WERI-Rb-1 (cell line): ENCODE measurements around the gene FMO1.

Experiments
- DNase-seq: peaks from one replicate; pipeline ENCODE4 v3.0.0-alpha.2; 2020
- H3K27ac ChIP-seq: fragments of 250-450 bp; sonication (Bioruptor Pico); 2 replicates; pipeline ENCODE4 v1.5.1; 2020; ENCODE audit warnings: mild to moderate bottlenecking, moderate library complexity
- H3K27me3 ChIP-seq: fragments of 250-450 bp; sonication (Bioruptor Pico); 2 replicates; pipeline ENCODE4 v1.5.1; 2021; ENCODE audit warnings: mild to moderate bottlenecking, low read depth, moderate library complexity; ENCODE audit not compliant: insufficient read depth, severe bottlenecking
- H3K36me3 ChIP-seq: fragments of 250-450 bp; sonication (Bioruptor Pico); 2 replicates; pipeline ENCODE4 v1.5.1; 2020; ENCODE audit warnings: mild to moderate bottlenecking, moderate library complexity
- H3K4me3 ChIP-seq: 2 replicates; pipeline ENCODE4 v1.5.1; 2011; ENCODE audit warnings: low read depth, mild to moderate bottlenecking, control low read depth, low read length
- H3K9me3 ChIP-seq: fragments of 250-450 bp; sonication (Bioruptor Pico); 2 replicates; pipeline ENCODE4 v1.5.1; 2021; ENCODE audit warnings: mild to moderate bottlenecking, moderate library complexity; ENCODE audit not compliant: severe bottlenecking
- TF ChIP-seq, protein P1 (sequence below): IDR thresholded peaks from 2 replicates; pipeline ENCODE4 v1.5.1; 2011; ENCODE audit warnings: low read depth, mild to moderate bottlenecking, control low read depth, inconsistent platforms, low read length

Gene FMO1

GRCh38 chr1:171256940-171257606 lies 8.8 kb downstream of the FMO1 start:
- H3K27me3 ChIP-seq = no peaks in the 10 kb centered on the region
- TF ChIP-seq, protein P1, sequence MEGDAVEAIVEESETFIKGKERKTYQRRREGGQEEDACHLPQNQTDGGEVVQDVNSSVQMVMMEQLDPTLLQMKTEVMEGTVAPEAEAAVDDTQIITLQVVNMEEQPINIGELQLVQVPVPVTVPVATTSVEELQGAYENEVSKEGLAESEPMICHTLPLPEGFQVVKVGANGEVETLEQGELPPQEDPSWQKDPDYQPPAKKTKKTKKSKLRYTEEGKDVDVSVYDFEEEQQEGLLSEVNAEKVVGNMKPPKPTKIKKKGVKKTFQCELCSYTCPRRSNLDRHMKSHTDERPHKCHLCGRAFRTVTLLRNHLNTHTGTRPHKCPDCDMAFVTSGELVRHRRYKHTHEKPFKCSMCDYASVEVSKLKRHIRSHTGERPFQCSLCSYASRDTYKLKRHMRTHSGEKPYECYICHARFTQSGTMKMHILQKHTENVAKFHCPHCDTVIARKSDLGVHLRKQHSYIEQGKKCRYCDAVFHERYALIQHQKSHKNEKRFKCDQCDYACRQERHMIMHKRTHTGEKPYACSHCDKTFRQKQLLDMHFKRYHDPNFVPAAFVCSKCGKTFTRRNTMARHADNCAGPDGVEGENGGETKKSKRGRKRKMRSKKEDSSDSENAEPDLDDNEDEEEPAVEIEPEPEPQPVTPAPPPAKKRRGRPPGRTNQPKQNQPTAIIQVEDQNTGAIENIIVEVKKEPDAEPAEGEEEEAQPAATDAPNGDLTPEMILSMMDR = no peak
- DNase-seq = no peak

DNA sequence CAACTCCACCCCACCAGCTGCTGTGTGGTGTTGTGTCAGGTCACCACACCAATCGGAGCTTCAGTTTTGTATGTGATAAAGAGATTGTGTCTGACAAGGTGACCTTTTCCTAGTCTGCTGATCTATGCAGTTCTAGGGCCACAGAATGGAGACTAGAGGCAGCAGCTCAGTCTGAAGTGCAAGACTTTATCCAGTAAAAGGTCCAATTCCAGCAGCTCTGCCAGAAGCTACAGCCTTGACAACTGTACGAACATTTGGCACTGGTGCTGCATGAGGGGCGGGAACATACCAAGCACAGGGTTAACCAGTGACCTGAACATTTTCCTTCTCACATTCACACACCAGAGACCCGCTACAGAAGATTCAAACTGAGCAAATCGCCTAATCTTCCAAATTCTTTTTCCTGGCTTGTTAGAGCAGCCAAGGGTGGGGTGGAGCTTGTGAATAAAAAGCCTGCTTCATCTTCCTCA lies 9.3 kb downstream of the FMO1 start:
- Histone ChIP-seq H3K27me3 (no peaks in the 10 kb centered on the region), H3K4me3 (no peak overlapping the region), H3K9me3 (no peaks in the 10 kb centered on the region), H3K27ac (no peak overlapping the region), H3K36me3 (no peaks in the 10 kb centered on the region)
- DNase-seq = no peak
- TF ChIP-seq, protein P1 = no peak

More at GRCh38 chr1:171256940-171257606, 8.8 kb downstream of the FMO1 start:
- H3K36me3 ChIP-seq = no peaks in the 10 kb centered on the region
- H3K27ac ChIP-seq = no peak overlapping the region
- no peak overlapping the region for H3K4me3 ChIP-seq
- no peaks in the 10 kb centered on the region for H3K9me3 ChIP-seq

DNA sequence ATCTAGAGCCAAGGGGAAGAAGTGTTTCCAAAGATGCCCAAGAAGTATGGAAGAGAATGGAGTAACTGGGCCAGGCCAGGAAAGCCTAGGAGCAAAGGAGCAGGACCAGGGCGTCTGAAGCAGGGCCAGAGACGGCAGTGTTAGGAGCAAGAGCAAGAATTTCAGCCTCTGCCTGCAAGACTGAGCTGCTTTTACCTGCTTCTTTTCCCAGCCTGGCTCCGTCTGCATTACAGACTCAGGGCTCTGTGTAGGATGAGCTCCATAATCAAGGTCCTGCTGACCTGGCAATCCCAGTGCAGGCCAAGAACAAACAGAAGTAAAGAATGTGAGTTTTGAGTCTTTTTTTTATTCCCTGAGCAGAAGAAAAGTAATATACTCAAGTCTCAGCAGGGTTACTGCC lies 10.1 kb downstream of the FMO1 start:
- no peak overlapping the region for H3K4me3 ChIP-seq
- H3K27me3 ChIP-seq = no peaks in the 10 kb centered on the region
- H3K27ac ChIP-seq = no peak overlapping the region
- no peaks in the 10 kb centered on the region for H3K9me3 ChIP-seq
- no peak for DNase-seq
- TF ChIP-seq, protein P1 = no peak
- H3K36me3 ChIP-seq = no peaks in the 10 kb centered on the region

- no peak for DNase-seq
- TF ChIP-seq, protein P1 = no peak
- Histone ChIP-seq H3K36me3 (no peaks in the 10 kb centered on the region), H3K27ac (no peak overlapping the region), H3K27me3 (no peaks in the 10 kb centered on the region), H3K4me3 (no peak overlapping the region), H3K9me3 (no peaks in the 10 kb centered on the region)
These were observed 10.6 kb downstream of the FMO1 start for GRCh38 chr1:171258943-171259342.

DNA sequence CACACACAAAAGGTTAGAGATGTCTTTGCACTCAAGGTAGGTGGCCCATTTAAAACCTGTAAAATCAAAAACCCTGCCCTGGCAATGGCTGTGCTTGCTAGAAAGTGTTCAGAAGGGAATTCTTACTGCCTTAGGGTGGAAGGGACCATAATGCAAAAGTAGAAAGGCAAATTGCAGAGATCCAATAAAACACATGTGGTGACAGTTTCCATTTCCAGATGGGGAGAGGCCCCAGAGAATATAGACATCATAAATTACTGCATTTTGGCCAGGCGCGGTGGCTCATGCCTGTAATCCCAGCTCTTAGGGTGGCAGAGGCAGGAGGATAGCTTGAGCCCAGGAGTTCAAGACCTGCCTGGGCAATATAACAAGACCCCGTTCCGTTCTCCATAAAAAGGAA lies 13.0 kb downstream of the FMO1 start:
- no peak overlapping the region for H3K27ac ChIP-seq

More for the DNA sequence above, 13.0 kb downstream of the FMO1 start:
- Histone ChIP-seq H3K27me3 (no peaks in the 10 kb centered on the region), H3K9me3 (no peaks in the 10 kb centered on the region), H3K36me3 (no peaks in the 10 kb centered on the region), H3K4me3 (no peak overlapping the region)
- TF ChIP-seq, protein P1 = no peak
- DNase-seq = no peak
